ENCODE measurements around the gene NR4A3. TPM values are rescaled to one million over a fixed set of nuclear protein-coding genes. Genes with fewer than 3 reads are reported as not detected.

NR4A3 gene
- total RNA-seq, 2 experiments from 2014 or later = 0.13 to 0.74 TPM

DNA sequence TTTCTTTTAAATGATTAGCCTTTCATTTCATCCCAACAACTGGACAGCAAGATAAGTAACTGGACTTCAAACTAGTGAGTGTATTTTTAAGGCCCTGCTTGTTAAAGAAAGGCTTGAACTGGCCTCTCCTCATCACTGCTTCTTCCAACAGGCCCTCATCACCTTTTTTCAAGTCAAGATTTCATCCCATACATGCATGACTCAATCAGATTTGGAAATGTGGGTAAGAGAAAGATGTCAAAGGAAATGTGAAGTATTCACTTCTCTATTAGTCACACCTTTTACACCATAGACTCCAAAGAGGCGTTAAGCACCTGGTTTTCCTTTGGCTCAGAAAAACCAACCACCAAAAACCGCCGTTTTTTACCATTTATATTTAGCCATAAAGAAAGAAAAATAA lies 4.9 kb downstream of the NR4A3 start:
- peaks cover 35% of the 10 kb centered on the region for H3K4me1 ChIP-seq (ENCODE audit: insufficient read depth, low read length, poor library complexity, severe bottlenecking)
- no peak for TF ChIP-seq EZH2phosphoT487 (IDR thresholded peaks at IDR 0.05; ENCODE audit: borderline replicate concordance, low read depth, low read length)
- TF ChIP-seq, protein P1, sequence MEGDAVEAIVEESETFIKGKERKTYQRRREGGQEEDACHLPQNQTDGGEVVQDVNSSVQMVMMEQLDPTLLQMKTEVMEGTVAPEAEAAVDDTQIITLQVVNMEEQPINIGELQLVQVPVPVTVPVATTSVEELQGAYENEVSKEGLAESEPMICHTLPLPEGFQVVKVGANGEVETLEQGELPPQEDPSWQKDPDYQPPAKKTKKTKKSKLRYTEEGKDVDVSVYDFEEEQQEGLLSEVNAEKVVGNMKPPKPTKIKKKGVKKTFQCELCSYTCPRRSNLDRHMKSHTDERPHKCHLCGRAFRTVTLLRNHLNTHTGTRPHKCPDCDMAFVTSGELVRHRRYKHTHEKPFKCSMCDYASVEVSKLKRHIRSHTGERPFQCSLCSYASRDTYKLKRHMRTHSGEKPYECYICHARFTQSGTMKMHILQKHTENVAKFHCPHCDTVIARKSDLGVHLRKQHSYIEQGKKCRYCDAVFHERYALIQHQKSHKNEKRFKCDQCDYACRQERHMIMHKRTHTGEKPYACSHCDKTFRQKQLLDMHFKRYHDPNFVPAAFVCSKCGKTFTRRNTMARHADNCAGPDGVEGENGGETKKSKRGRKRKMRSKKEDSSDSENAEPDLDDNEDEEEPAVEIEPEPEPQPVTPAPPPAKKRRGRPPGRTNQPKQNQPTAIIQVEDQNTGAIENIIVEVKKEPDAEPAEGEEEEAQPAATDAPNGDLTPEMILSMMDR (conservative IDR thresholded peaks at IDR 0.05; ENCODE audit: low read length) = no peak
- DNase-seq (ENCODE audit: low spot score) = no peak
- no peak overlapping the region for H3K4me2 ChIP-seq (ENCODE audit: low read length)
- H4K20me1 ChIP-seq (ENCODE audit: insufficient read depth, low read length) = no peaks in the 10 kb centered on the region
- CTCF ChIA-PET (ENCODE audit: unreplicated experiment) = no interaction called here
- no peaks in the 10 kb centered on the region for H3K36me3 ChIP-seq (ENCODE audit: insufficient read depth, low read length)
- POLR2A ChIA-PET = no interaction called here
- H3K9me2 ChIP-seq (ENCODE audit: insufficient read depth, low read length) = no peaks in the 10 kb centered on the region
- no peak overlapping the region for H3K27ac ChIP-seq (ENCODE audit: low read depth, low read length, poor library complexity, severe bottlenecking)
- no TSS peak for BruUV-seq (replicated peaks)
- H2AFZ ChIP-seq (ENCODE audit: low read length) = no peak overlapping the region
- no peaks in the 10 kb centered on the region for H3K9me3 ChIP-seq (ENCODE audit: low read length)
- no peak overlapping the region for H3K4me3 ChIP-seq (ENCODE audit: low read depth, low read length, poor library complexity, severe bottlenecking)
- no peaks in the 10 kb centered on the region for H3K79me2 ChIP-seq (ENCODE audit: insufficient read depth, low read depth, low read length)
- intact Hi-C loops (cut with micrococcal nuclease; ENCODE audit: unreplicated experiment) = no loop called here

DNA sequence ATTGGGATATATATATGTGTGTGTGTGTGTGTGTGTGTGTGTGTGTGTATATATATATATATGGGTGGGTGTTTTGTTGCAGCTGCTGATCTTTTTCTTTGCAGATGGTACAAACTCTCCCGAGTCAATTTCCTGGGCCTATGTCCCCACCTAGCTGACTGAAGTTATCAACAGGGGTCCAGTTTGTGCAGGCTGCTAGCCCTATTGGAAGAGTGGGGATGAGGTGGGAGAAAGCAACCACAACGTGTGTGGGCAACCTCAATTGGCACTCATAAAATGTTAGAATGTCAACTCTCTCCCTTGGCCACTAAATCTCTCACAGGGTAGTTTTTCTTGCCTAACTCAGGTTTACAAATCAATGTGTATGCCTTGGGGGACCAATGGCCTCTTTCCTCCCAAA lies 5.6 kb downstream of the NR4A3 start:
- BruUV-seq (replicated peaks) = no TSS peak
- Histone ChIP-seq H3K4me1 (ENCODE audit: insufficient read depth, low read length, poor library complexity, severe bottlenecking) (peaks cover 35% of the 10 kb centered on the region), H4K20me1 (ENCODE audit: insufficient read depth, low read length) (no peaks in the 10 kb centered on the region), H3K9me3 (ENCODE audit: low read length) (no peaks in the 10 kb centered on the region), H2AFZ (ENCODE audit: low read length) (no peak overlapping the region), H3K27ac (ENCODE audit: low read depth, low read length, poor library complexity, severe bottlenecking) (no peak overlapping the region), H3K9me2 (ENCODE audit: insufficient read depth, low read length) (no peaks in the 10 kb centered on the region), H3K79me2 (ENCODE audit: insufficient read depth, low read depth, low read length) (no peaks in the 10 kb centered on the region), H3K4me3 (ENCODE audit: low read depth, low read length, poor library complexity, severe bottlenecking) (no peak overlapping the region), H3K36me3 (ENCODE audit: insufficient read depth, low read length) (no peaks in the 10 kb centered on the region), H3K4me2 (ENCODE audit: low read length) (no peak overlapping the region)
- POLR2A ChIA-PET = interaction anchor here (0.7 kb wide), 1 partner anchor 12 kb away, joined by 3 read pairs; no protein-coding TSS in a partner anchor
- intact Hi-C loops (cut with micrococcal nuclease; ENCODE audit: unreplicated experiment) = no loop called here
- CTCF ChIA-PET (ENCODE audit: unreplicated experiment) = no interaction called here
- TF ChIP-seq, protein P1 (conservative IDR thresholded peaks at IDR 0.05; ENCODE audit: low read length) = no peak
- TF ChIP-seq EZH2phosphoT487 (IDR thresholded peaks at IDR 0.05; ENCODE audit: borderline replicate concordance, low read depth, low read length) = no peak
- DNase-seq (ENCODE audit: low spot score) = no peak

DNA sequence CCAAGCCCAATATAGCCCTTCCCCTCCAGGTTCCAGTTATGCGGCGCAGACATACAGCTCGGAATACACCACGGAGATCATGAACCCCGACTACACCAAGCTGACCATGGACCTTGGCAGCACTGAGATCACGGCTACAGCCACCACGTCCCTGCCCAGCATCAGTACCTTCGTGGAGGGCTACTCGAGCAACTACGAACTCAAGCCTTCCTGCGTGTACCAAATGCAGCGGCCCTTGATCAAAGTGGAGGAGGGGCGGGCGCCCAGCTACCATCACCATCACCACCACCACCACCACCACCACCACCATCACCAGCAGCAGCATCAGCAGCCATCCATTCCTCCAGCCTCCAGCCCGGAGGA lies 6.3 kb downstream of the NR4A3 start:
- Histone ChIP-seq H4K20me1 (ENCODE audit: insufficient read depth, low read length) (no peaks in the 10 kb centered on the region), H3K36me3 (ENCODE audit: insufficient read depth, low read length) (no peaks in the 10 kb centered on the region), H3K9me2 (ENCODE audit: insufficient read depth, low read length) (no peaks in the 10 kb centered on the region), H3K79me2 (ENCODE audit: insufficient read depth, low read depth, low read length) (no peaks in the 10 kb centered on the region), H3K4me2 (ENCODE audit: low read length) (no peak overlapping the region), H3K9me3 (ENCODE audit: low read length) (no peaks in the 10 kb centered on the region), H3K27ac (ENCODE audit: low read depth, low read length, poor library complexity, severe bottlenecking) (no peak overlapping the region), H3K4me3 (ENCODE audit: low read depth, low read length, poor library complexity, severe bottlenecking) (no peak overlapping the region), H3K4me1 (ENCODE audit: insufficient read depth, low read length, poor library complexity, severe bottlenecking) (peaks cover 30% of the 10 kb centered on the region), H2AFZ (ENCODE audit: low read length) (no peak overlapping the region)
- POLR2A ChIA-PET = interaction anchor here (0.7 kb wide), 1 partner anchor 11 kb away, joined by 3 read pairs; no protein-coding TSS in a partner anchor
- CTCF ChIA-PET (ENCODE audit: unreplicated experiment) = no interaction called here
- no TSS peak for BruUV-seq (replicated peaks)
- TF ChIP-seq EZH2phosphoT487 (IDR thresholded peaks at IDR 0.05; ENCODE audit: borderline replicate concordance, low read depth, low read length) = no peak
- TF ChIP-seq, protein P1 (conservative IDR thresholded peaks at IDR 0.05; ENCODE audit: low read length) = no peak
- DNase-seq (ENCODE audit: low spot score) = no peak
- intact Hi-C loops (cut with micrococcal nuclease; ENCODE audit: unreplicated experiment) = no loop called here
